H1 (cell line): ENCODE data around the gene INHBC. TPM values are rescaled to one million over a fixed set of nuclear protein-coding genes. Genes with fewer than 3 reads are reported as not detected.

Experiments used
- CTCF ChIA-PET: fragments of 300-600 bp; sonication (Branson Sonifier 250); formaldehyde crosslinking; loops from one replicate; lab custom pipeline; 2021; ENCODE audit not compliant: partially characterized antibody; lab: Charles Lee
- POLR2A ChIA-PET: fragments of 300-600 bp; sonication (Branson Sonifier 250); formaldehyde crosslinking; loops from one replicate; lab custom pipeline; 2021; ENCODE audit warnings: inconsistent platforms; ENCODE audit not compliant: partially characterized antibody; lab: Charles Lee
- DNase-seq, 2 experiments: peaks; one replicate each; pipeline versions ENCODE4 v3.0.0 to v3.0.0-alpha.2; 2010 to 2022; ENCODE audit warnings: low spot score in 2 of 2, low read depth in 1 of 2, mixed read lengths in 1 of 2
- FAIRE-seq: peaks from 2 replicates; lab custom pipeline; 2011; peaks lifted over from hg19 to GRCh38; lab: Jason Lieb, UNC
- H2AFZ ChIP-seq: 2 replicates; pipeline ENCODE4 v1.8.1; 2012; ENCODE audit warnings: low read length, inconsistent platforms
- H2AK5ac ChIP-seq: 2 replicates; pipeline ENCODE4 v1.6.1; 2013; ENCODE audit warnings: low read depth, low read length
- H2BK120ac ChIP-seq: replicated peaks from 2 replicates; pipeline ENCODE3; 2013; ENCODE audit warnings: low read depth, low read length, inconsistent platforms
- H2BK12ac ChIP-seq: 2 replicates; pipeline ENCODE4 v1.6.1; 2013; ENCODE audit warnings: low read depth, low read length
- H2BK15ac ChIP-seq: 2 replicates; pipeline ENCODE4 v1.6.1; 2013; ENCODE audit warnings: low read length
- H2BK20ac ChIP-seq: 2 replicates; pipeline ENCODE4 v1.6.1; 2013; ENCODE audit warnings: low read length
- H2BK5ac ChIP-seq: 2 replicates; pipeline ENCODE4 v1.6.1; 2013; ENCODE audit warnings: low read depth, low read length
- H3K14ac ChIP-seq: 2 replicates; pipeline ENCODE4 v1.6.1; 2013; ENCODE audit warnings: inconsistent platforms; ENCODE audit not compliant: insufficient read length
- H3K18ac ChIP-seq: 2 replicates; pipeline ENCODE4 v1.6.1; 2013; ENCODE audit warnings: low read length; ENCODE audit errors: extremely low read depth
- H3K23ac ChIP-seq: 2 replicates; pipeline ENCODE4 v1.6.1; 2013; ENCODE audit warnings: inconsistent platforms; ENCODE audit not compliant: insufficient read length
- H3K23me2 ChIP-seq: 2 replicates; pipeline ENCODE4 v1.6.1; 2013; ENCODE audit warnings: low read depth, low read length
- H3K27ac ChIP-seq: 2 replicates; pipeline ENCODE4 v1.6.1; 2011; ENCODE audit warnings: low read depth, low read length, inconsistent platforms
- H3K27me3 ChIP-seq, 4 experiments: replicated peaks in 1 of 4; 1 replicate in 1 of 4; 2 replicates in 3 of 4; pipeline versions ENCODE4 v1.6.1 to v1.8.1; 2011 to 2013; ENCODE audit warnings: low read length in 3 of 4, mild to moderate bottlenecking in 3 of 4, inconsistent platforms in 2 of 4, mixed read lengths in 2 of 4, moderate library complexity in 1 of 4; ENCODE audit not compliant: control insufficient read depth in 3 of 4, insufficient read depth in 3 of 4; ENCODE audit errors: extremely low read depth in 1 of 4
- H3K36me3 ChIP-seq, 4 experiments: 2 replicates each; pipeline versions ENCODE4 v1.6.1 to v1.8.1; 2011 to 2013; ENCODE audit warnings: mild to moderate bottlenecking in 4 of 4, low read length in 3 of 4, moderate library complexity in 2 of 4, control low read depth in 1 of 4, inconsistent platforms in 1 of 4; ENCODE audit not compliant: insufficient read depth in 4 of 4, control insufficient read depth in 2 of 4
- H3K4ac ChIP-seq: replicated peaks from 2 replicates; pipeline ENCODE3; 2013; ENCODE audit warnings: low read length, low read depth, mixed read lengths, inconsistent platforms; ENCODE audit not compliant: insufficient read length
- H3K4me1 ChIP-seq, 4 experiments: replicated peaks in 1 of 4; 1 replicate in 1 of 4; 2 replicates in 3 of 4; pipeline versions ENCODE4 v1.6.1 to v1.8.1; 2011 to 2013; ENCODE audit warnings: low read length in 3 of 4, inconsistent platforms in 2 of 4, mixed read lengths in 1 of 4; ENCODE audit not compliant: insufficient read depth in 4 of 4, control insufficient read depth in 3 of 4
- H3K4me2 ChIP-seq, 2 experiments: 2 replicates each; pipeline versions ENCODE4 v1.6.1 to v1.8.1; 2011 to 2013; ENCODE audit warnings: low read depth in 2 of 2, low read length in 2 of 2, control low read depth in 1 of 2, inconsistent platforms in 1 of 2, mild to moderate bottlenecking in 1 of 2; ENCODE audit not compliant: insufficient read depth in 1 of 2
- H3K4me3 ChIP-seq, 4 experiments: fragments of 200-600, 300-600 bp in 1 of 4; sonication (generic), shearing (Covaris generic), sonication (Bioruptor Twin) in 1 of 4; 2 replicates each; pipeline versions ENCODE4 v1.5.1 to v1.8.1; 2011 to 2016; ENCODE audit warnings: low read length in 4 of 4, low read depth in 3 of 4, control low read depth in 2 of 4, inconsistent platforms in 2 of 4, mild to moderate bottlenecking in 2 of 4, mixed read lengths in 1 of 4, moderate library complexity in 1 of 4; ENCODE audit not compliant: insufficient read depth in 2 of 4; ENCODE audit errors: extremely low read depth in 1 of 4
- H3K56ac ChIP-seq: replicated peaks from 2 replicates; pipeline ENCODE3; 2013; ENCODE audit warnings: low read depth, mild to moderate bottlenecking, mixed read lengths, low read length, inconsistent platforms; ENCODE audit not compliant: insufficient read length
- H3K79me1 ChIP-seq: 2 replicates; pipeline ENCODE4 v1.6.1; 2013; ENCODE audit warnings: low read depth, low read length, control low read depth
- H3K79me2 ChIP-seq, 2 experiments: 2 replicates each; pipeline versions ENCODE4 v1.6.1 to v1.8.1; 2012 to 2013; ENCODE audit warnings: low read length in 2 of 2, mild to moderate bottlenecking in 2 of 2, inconsistent platforms in 1 of 2; ENCODE audit not compliant: insufficient read depth in 2 of 2, control insufficient read depth in 1 of 2
- H3K9ac ChIP-seq, 4 experiments: replicated peaks in 1 of 4; 1 replicate in 1 of 4; 2 replicates in 3 of 4; pipeline versions ENCODE4 v1.6.1 to v1.8.1; 2011 to 2013; ENCODE audit warnings: low read depth in 3 of 4, low read length in 3 of 4, control low read depth in 2 of 4, mild to moderate bottlenecking in 2 of 4, moderate library complexity in 2 of 4, inconsistent platforms in 1 of 4; ENCODE audit errors: extremely low read depth in 1 of 4
- H3K9me3 ChIP-seq, 2 experiments: 2 replicates each; pipeline versions ENCODE4 v1.6.1 to v1.8.1; 2012 to 2013; ENCODE audit warnings: mild to moderate bottlenecking in 2 of 2, moderate library complexity in 2 of 2, control low read depth in 1 of 2, inconsistent platforms in 1 of 2, low read depth in 1 of 2, low read length in 1 of 2, mixed read lengths in 1 of 2; ENCODE audit not compliant: insufficient read depth in 2 of 2
- H4K20me1 ChIP-seq, 2 experiments: replicated peaks in 1 of 2; 2 replicates each; pipeline versions ENCODE3 to v1.8.1; 2011 to 2013; ENCODE audit warnings: inconsistent platforms in 2 of 2, low read length in 2 of 2, mild to moderate bottlenecking in 1 of 2; ENCODE audit not compliant: insufficient read depth in 2 of 2, control insufficient read depth in 1 of 2
- H4K5ac ChIP-seq: 2 replicates; pipeline ENCODE4 v1.6.1; 2013; ENCODE audit warnings: low read length, low read depth, mixed read lengths, inconsistent platforms; ENCODE audit not compliant: insufficient read length
- H4K8ac ChIP-seq: 2 replicates; pipeline ENCODE4 v1.8.0; 2013; ENCODE audit warnings: mild to moderate bottlenecking, moderate library complexity, low read length, inconsistent platforms; ENCODE audit not compliant: insufficient read depth; ENCODE audit errors: extremely low read depth
- H4K91ac ChIP-seq: replicated peaks from 2 replicates; pipeline ENCODE3; 2013; ENCODE audit warnings: low read length, mixed read lengths, inconsistent platforms; ENCODE audit not compliant: insufficient read length
- CBX5 ChIP-seq: fragments of 300-800, 300-1000 bp; sonication (generic); IDR thresholded peaks from 2 replicates; pipeline ENCODE4 v1.7.1; 2016; ENCODE audit warnings: antibody characterized with exemption, low read length, low read depth
- CBX8 ChIP-seq: fragments of 300-800, 300-1000 bp; sonication (generic); IDR thresholded peaks from 2 replicates; pipeline ENCODE4 v1.7.1; 2016; ENCODE audit warnings: low read depth, low read length, borderline replicate concordance
- CEBPB ChIP-seq: IDR thresholded peaks from 2 replicates; pipeline ENCODE4 v1.6.1; 2012; ENCODE audit warnings: low read depth, low read length
- GABPA ChIP-seq: IDR thresholded peaks from 2 replicates; pipeline ENCODE4 v1.6.1; 2011; ENCODE audit warnings: mild to moderate bottlenecking, low read length, moderate library complexity, borderline replicate concordance; ENCODE audit not compliant: insufficient read depth
- KDM4A ChIP-seq: IDR thresholded peaks from one replicate; pipeline ENCODE4 v1.7.1; 2012; ENCODE audit warnings: low read depth, mild to moderate bottlenecking, moderate library complexity, low read length, inconsistent platforms; ENCODE audit not compliant: severe bottlenecking
- NANOG ChIP-seq: IDR thresholded peaks from 2 replicates; pipeline ENCODE4 v1.6.1; 2011; ENCODE audit warnings: low read length, low read depth, mild to moderate bottlenecking, inconsistent platforms; ENCODE audit not compliant: insufficient read depth, poor library complexity, severe bottlenecking
- RBBP5 ChIP-seq: IDR thresholded peaks from 2 replicates; pipeline ENCODE4 v1.7.1; 2012; ENCODE audit warnings: low read depth, mild to moderate bottlenecking, inconsistent platforms, low read length, moderate library complexity, borderline replicate concordance
- SP1 ChIP-seq: IDR thresholded peaks from 2 replicates; pipeline ENCODE4 v1.6.1; 2011; ENCODE audit warnings: low read depth, low read length
- SRF ChIP-seq: IDR thresholded peaks from 2 replicates; pipeline ENCODE4 v1.6.1; 2011; ENCODE audit warnings: mild to moderate bottlenecking, low read depth, low read length, moderate library complexity
- WGBS, 2 experiments: shearing (Covaris generic) in 1 of 2; methylation state at CpG; one replicate each; pipeline versions ENCODE4 v1.1.6 to v1.1.7; 2013 to 2015; ENCODE audit warnings: low lambda C conversion rate in 2 of 2, mixed read lengths in 2 of 2, inconsistent platforms in 1 of 2, low coverage in 1 of 2, missing lambda C conversion rate in 1 of 2; ENCODE audit not compliant: insufficient replicate concordance in 2 of 2, insufficient coverage in 1 of 2, insufficient read length in 1 of 2; ENCODE audit errors: extremely low coverage in 1 of 2, missing lambda C conversion rate in 1 of 2; 5-methylcytosine and 5-hydroxymethylcytosine counted together
- polyA plus RNA-seq, 7 experiments: library from polyadenylated mRNA; depleted of rRNA in 3 of 7; stranded (reverse) in 5 of 7; unstranded in 2 of 7; fragments of >200 nt in 5 of 7; fragments of 200-250 nt in 2 of 7; gene quantifications; 1 replicate in 5 of 7; 2 replicates in 1 of 7; 4 replicates in 1 of 7; pipeline versions ENCODE4 v1.2.1 to v1.2.3, GENCODE V29; 2011 to 2013; ENCODE audit warnings: missing spikeins in 2 of 7, mixed read lengths in 2 of 7
- total RNA-seq: library from RNA; stranded (reverse); fragmentation: NEBNext Ultra II Directional; extraction: Animal tissue kit (Norgen Biotek cat#: 25700); gene quantifications from 2 replicates; pipeline ENCODE4 v1.2.1, GENCODE V29; 2021

The INHBC gene
- total and polyA plus RNA-seq, 2 of the 8 experiments (the other 6 are each of a cell fraction or from before 2014, with no cell fraction given): 0.15 TPM; not detected in 1

- CTCF ChIA-PET: interaction anchor here (1.1 kb wide), 1 partner anchor 88 kb away, joined by 3 read pairs; no protein-coding TSS in a partner anchor
- POLR2A ChIA-PET: interaction anchor here (1.1 to 13.2 kb wide), 3 partner anchors 11 to 89 kb away, joined by 3 to 168 read pairs (median 7); partner anchors contain the start of gene INHBE
- H3K27ac ChIP-seq: peak within 1 kb of the TSS; percentile 81; the same call in 1 of the 2 replicates
- TF ChIP-seq SP1 (peak; percentile 66), CBX8 (no peak), GABPA (no peak), CEBPB (no peak), RBBP5 (no peak), NANOG (no peak), SRF (no peak), CBX5 (no peak), KDM4A (no peak)
Measured at GRCh38 chr12:57430931-57431566, 3.5 kb upstream of the INHBC start, which contains the start of gene R3HDM2. Gene R3HDM2, minus strand, starts transcription at chr12:57431043. Its CDS starts 120,615 bp downstream, at chr12:57310428.

More at GRCh38 chr12:57430931-57431566, 3.5 kb upstream of the INHBC start, which contains the start of gene R3HDM2:
- Histone ChIP-seq H3K79me1 (peaks cover 3% of the 10 kb centered on the region), H3K36me3 (no peaks in the 10 kb centered on the region), H2BK15ac (no peak within 1 kb of the TSS), H3K4ac (peak within 1 kb of the TSS; percentile 81), H2BK5ac (peak within 1 kb of the TSS; percentile 41; the same call in 1 of the 2 replicates), H3K23ac (no peak within 1 kb of the TSS), H3K4me1 (peaks cover 0 to 5% (median 2%) of the 10 kb centered on the region in 4 experiments; a peak in 5 of 7 replicates), H3K79me2 (peaks cover 0 to 14% of the 10 kb centered on the region in 2 experiments; a peak in 2 of 4 replicates), H3K18ac (no peak within 1 kb of the TSS; the same call in 1 of the 2 replicates), H3K14ac (no peak within 1 kb of the TSS), H2AK5ac (no peak within 1 kb of the TSS), H3K4me2 (peak within 1 kb of the TSS; percentile 59 to 91), H3K9ac (peak within 1 kb of the TSS; percentile 46 to 97 (median 62)), H4K20me1 (no peaks in the 10 kb centered on the region), H4K91ac (peak within 1 kb of the TSS; percentile 65), H2AFZ (0 out of 2 replicates have a peak within 1 kb of the TSS, but pooled peaks have one; percentile 31), H3K23me2 (peaks cover 3% of the 10 kb centered on the region; the same call in 1 of the 2 replicates), H2BK12ac (no peak within 1 kb of the TSS), H3K4me3 (peak within 1 kb of the TSS; percentile 55 to 73 (median 70)), H3K27me3 (no peaks in the 10 kb centered on the region), H4K8ac (peak within 1 kb of the TSS; percentile 63; the same call in 1 of the 2 replicates), H4K5ac (peak within 1 kb of the TSS; percentile 56), H3K56ac (no peak within 1 kb of the TSS), H2BK20ac (no peak within 1 kb of the TSS), H2BK120ac (no peak within 1 kb of the TSS), H3K9me3 (no peaks in the 10 kb centered on the region)
- DNase-seq: peak; percentile 90 to 99
- no peak for FAIRE-seq
- WGBS, 2 experiments: 8% methylated on average over 37 of the region's 41 CpGs; no CpG with 5 or more reads in 1 of the 2 experiments
